ENCODE data around the gene ACER2.

Gene ACER2

DNA sequence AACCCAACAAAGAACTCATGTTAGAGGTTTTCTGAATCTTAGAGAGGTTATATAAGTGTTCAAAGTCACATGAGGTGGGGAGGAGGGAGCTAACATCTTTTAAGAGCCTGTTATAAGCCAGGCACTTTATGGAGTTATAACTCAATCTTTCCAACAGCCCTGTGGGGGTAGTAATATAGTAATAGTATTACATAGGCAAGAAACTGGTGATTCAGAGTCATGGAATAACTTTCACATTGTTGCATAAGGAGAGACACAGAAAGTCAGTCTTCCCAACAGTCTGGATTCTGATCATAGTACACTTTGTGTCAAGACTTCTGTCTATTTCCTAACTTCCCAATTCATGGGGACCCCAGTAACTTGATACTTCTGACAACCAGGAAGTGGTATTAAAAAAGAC, 89.2 kb downstream of the ACER2 start:
- TF ChIP-seq, protein P1, sequence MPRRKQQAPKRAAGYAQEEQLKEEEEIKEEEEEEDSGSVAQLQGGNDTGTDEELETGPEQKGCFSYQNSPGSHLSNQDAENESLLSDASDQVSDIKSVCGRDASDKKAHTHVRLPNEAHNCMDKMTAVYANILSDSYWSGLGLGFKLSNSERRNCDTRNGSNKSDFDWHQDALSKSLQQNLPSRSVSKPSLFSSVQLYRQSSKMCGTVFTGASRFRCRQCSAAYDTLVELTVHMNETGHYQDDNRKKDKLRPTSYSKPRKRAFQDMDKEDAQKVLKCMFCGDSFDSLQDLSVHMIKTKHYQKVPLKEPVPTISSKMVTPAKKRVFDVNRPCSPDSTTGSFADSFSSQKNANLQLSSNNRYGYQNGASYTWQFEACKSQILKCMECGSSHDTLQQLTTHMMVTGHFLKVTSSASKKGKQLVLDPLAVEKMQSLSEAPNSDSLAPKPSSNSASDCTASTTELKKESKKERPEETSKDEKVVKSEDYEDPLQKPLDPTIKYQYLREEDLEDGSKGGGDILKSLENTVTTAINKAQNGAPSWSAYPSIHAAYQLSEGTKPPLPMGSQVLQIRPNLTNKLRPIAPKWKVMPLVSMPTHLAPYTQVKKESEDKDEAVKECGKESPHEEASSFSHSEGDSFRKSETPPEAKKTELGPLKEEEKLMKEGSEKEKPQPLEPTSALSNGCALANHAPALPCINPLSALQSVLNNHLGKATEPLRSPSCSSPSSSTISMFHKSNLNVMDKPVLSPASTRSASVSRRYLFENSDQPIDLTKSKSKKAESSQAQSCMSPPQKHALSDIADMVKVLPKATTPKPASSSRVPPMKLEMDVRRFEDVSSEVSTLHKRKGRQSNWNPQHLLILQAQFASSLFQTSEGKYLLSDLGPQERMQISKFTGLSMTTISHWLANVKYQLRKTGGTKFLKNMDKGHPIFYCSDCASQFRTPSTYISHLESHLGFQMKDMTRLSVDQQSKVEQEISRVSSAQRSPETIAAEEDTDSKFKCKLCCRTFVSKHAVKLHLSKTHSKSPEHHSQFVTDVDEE (CRISPR knock-in tag; IDR thresholded peaks at IDR 0.05) = no peak
- TF ChIP-seq CSDC2 (CRISPR knock-in tag; IDR thresholded peaks at IDR 0.05) = no peak
- TF ChIP-seq ZFP30 (CRISPR knock-in tag; IDR thresholded peaks at IDR 0.05) = no peak
- TF ChIP-seq GLIS3 (CRISPR knock-in tag; IDR thresholded peaks at IDR 0.05) = no peak
- no peak for TF ChIP-seq ISL1 (CRISPR knock-in tag; IDR thresholded peaks at IDR 0.05)
- ATAC-seq = no peak

Data from SK-N-SH treated with all-trans-retinoic acid at 6 μM for 48 hours (cell line).